Measurements from ENCODE around the gene TCTA. TPM values are rescaled to one million over a fixed set of nuclear protein-coding genes. Genes with fewer than 3 reads are reported as not detected.

The TCTA gene
- polyA plus RNA-seq, 1 donor (not counting 4 experiments of a cell fraction or from before 2014, with no cell fraction given), result 16.5 TPM

DNA sequence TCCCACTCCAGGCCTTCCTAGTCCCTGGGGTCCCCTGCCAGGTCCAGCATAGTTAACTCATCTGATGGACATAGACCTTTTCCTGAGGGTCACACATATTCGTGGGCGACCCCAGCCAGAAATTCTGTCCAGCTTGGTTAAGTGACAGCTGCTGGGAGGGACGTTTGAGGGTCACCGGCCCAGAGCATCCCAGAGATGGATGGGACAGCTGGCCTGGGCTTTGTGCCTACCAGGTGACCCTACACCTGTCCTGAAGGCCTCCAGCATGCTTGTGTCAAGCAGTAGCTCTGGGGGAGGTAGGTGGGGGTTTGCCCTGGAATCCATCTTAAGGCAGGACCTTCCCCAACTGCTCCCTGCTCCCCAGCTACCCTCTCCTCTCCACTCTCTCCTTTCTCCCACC is 48.7 kb downstream of the TCTA start:
- Histone ChIP-seq H3K4me3 (ENCODE audit: control insufficient read depth in 2 of 3, extremely low read depth in 1 of 3, insufficient read depth in 2 of 3, low read depth in 1 of 3, low read length in 3 of 3) (no peak overlapping the region), H3K27me3 (ENCODE audit: control insufficient read depth, extremely low read depth, insufficient read depth, low read length) (no peaks in the 10 kb centered on the region), H3K27ac (ENCODE audit: control insufficient read depth, insufficient read depth, low read length) (no peak overlapping the region), H3K9me3 (ENCODE audit: control insufficient read depth, low read depth, low read length) (no peaks in the 10 kb centered on the region), H2AFZ (ENCODE audit: control insufficient read depth, low read length) (peak overlapping the region; percentile 69), H3K4me1 (ENCODE audit: control insufficient read depth, extremely low read depth, insufficient read depth, low read length) (peaks cover 24% of the 10 kb centered on the region), H3K36me3 (ENCODE audit: control insufficient read depth in 2 of 2, extremely low read depth in 1 of 2, insufficient read depth in 2 of 2, low read length in 2 of 2) (no peaks in the 10 kb centered on the region), H3K9me1 (ENCODE audit: control insufficient read depth, extremely low read depth, insufficient read depth, low read length) (peaks cover 2% of the 10 kb centered on the region), H3K4me2 (ENCODE audit: control insufficient read depth, extremely low read depth, insufficient read depth, low read depth, low read length) (peak overlapping the region; percentile 52), H4K20me1 (ENCODE audit: control insufficient read depth, extremely low read depth, insufficient read depth, low read length) (no peaks in the 10 kb centered on the region), H3K9ac (ENCODE audit: control insufficient read depth, extremely low read depth, insufficient read depth, low read length) (no peak overlapping the region), H3K79me2 (ENCODE audit: control insufficient read depth, insufficient read depth, low read length) (no peaks in the 10 kb centered on the region)
- FAIRE-seq, result no peak
- no peak for DNase-seq (ENCODE audit: low read depth, low spot score)
- TF ChIP-seq CTCF (optimal IDR thresholded peaks at IDR 0.05 in 1 of 3, IDR thresholded peaks at IDR 0.05 in 1 of 3, conservative IDR thresholded peaks at IDR 0.05 in 1 of 3; ENCODE audit: extremely low read depth in 1 of 3, insufficient read depth in 2 of 3, low read length in 3 of 3) (no peak), EZH2 (IDR thresholded peaks at IDR 0.05; ENCODE audit: low read length) (no peak)
- dilution Hi-C loops (cut with MboI; ENCODE audit: extremely low pct_ligation_motif_present, low sequenced_read_pairs), result no loop called here

- H3K4me1 ChIP-seq (ENCODE audit: control insufficient read depth, extremely low read depth, insufficient read depth, low read length), result peaks cover 19% of the 10 kb centered on the region
- DNase-seq (ENCODE audit: low read depth, low spot score), result no peak
Measured at GRCh38 chr3:49461443-49462171, 49.4 kb downstream of the TCTA start.

More at GRCh38 chr3:49461443-49462171, 49.4 kb downstream of the TCTA start:
- Histone ChIP-seq H3K36me3 (ENCODE audit: control insufficient read depth in 2 of 2, extremely low read depth in 1 of 2, insufficient read depth in 2 of 2, low read length in 2 of 2) (no peaks in the 10 kb centered on the region), H4K20me1 (ENCODE audit: control insufficient read depth, extremely low read depth, insufficient read depth, low read length) (no peaks in the 10 kb centered on the region), H3K27ac (ENCODE audit: control insufficient read depth, insufficient read depth, low read length) (peak overlapping the region; percentile 25), H2AFZ (ENCODE audit: control insufficient read depth, low read length) (peak overlapping the region; percentile 69), H3K9ac (ENCODE audit: control insufficient read depth, extremely low read depth, insufficient read depth, low read length) (peak overlapping the region; percentile 2), H3K79me2 (ENCODE audit: control insufficient read depth, insufficient read depth, low read length) (no peaks in the 10 kb centered on the region), H3K27me3 (ENCODE audit: control insufficient read depth, extremely low read depth, insufficient read depth, low read length) (no peaks in the 10 kb centered on the region), H3K4me2 (ENCODE audit: control insufficient read depth, extremely low read depth, insufficient read depth, low read depth, low read length) (peak overlapping the region; percentile 52), H3K9me1 (ENCODE audit: control insufficient read depth, extremely low read depth, insufficient read depth, low read length) (peaks cover 2% of the 10 kb centered on the region), H3K4me3 (ENCODE audit: control insufficient read depth in 2 of 3, extremely low read depth in 1 of 3, insufficient read depth in 2 of 3, low read depth in 1 of 3, low read length in 3 of 3) (peak overlapping the region in 1 of 3 experiments; percentile 6), H3K9me3 (ENCODE audit: control insufficient read depth, low read depth, low read length) (no peaks in the 10 kb centered on the region)
- dilution Hi-C loops (cut with MboI; ENCODE audit: extremely low pct_ligation_motif_present, low sequenced_read_pairs), result no loop called here
- no peak for FAIRE-seq
- no peak for TF ChIP-seq CTCF (optimal IDR thresholded peaks at IDR 0.05 in 1 of 3, IDR thresholded peaks at IDR 0.05 in 1 of 3, conservative IDR thresholded peaks at IDR 0.05 in 1 of 3; ENCODE audit: extremely low read depth in 1 of 3, insufficient read depth in 2 of 3, low read length in 3 of 3)
- TF ChIP-seq EZH2 (IDR thresholded peaks at IDR 0.05; ENCODE audit: low read length), result no peak

Measured in keratinocyte (primary cell).